ENCODE data around the gene LDLRAD4.
A peak's percentile ranks its signal among the peaks of the same experiment; 100 is the strongest.

DNA sequence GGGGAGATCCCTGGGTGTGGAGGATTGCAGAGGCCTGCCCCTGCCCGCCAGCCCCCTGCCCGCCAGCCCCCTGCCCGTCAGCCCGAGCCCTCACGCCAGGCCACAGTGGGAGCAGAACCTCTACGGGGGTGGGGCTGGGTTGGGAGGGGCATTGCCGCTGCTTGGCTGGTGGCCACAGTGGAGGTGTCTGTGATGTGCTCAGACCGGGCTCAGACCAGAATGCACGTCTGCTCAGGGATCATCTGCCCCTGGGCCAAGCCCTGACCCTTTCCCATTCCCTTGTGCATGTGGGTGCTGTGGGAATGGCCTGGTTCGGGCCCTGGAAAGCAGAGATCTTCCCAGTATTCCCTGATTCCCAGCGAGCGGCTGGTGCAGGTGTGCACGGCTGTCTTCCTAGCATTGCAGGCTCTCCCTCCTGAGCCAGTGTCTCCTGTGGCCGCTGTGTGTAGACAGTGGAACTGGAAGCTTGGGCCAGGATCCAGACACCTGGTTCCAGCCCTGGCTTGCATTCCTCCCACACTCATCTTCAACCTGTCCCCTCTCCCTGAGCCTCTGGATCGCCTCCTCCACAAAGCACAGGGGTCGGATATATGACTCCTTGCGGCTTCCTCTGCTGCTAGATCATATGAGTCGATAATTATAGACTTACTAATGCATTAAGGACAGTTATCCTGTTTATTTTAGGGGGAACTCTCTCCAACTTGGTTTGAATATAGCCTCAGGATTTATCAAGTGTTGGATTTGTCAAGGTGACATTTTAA, 161.6 kb downstream of the LDLRAD4 start:
- TF ChIP-seq CTCF (IDR thresholded peaks at IDR 0.05): no peak
- no peak for TF ChIP-seq CHD2 (IDR thresholded peaks at IDR 0.05; ENCODE audit: low read length, partially characterized antibody)
- peak in 1 of 2 experiments; percentile 11; a peak in 1 of 4 replicates for TF ChIP-seq EP300 (IDR thresholded peaks at IDR 0.05; ENCODE audit: borderline replicate concordance in 1 of 2, low read depth in 1 of 2, low read length in 1 of 2)
- no peak for TF ChIP-seq POLR2AphosphoS5 (IDR thresholded peaks at IDR 0.05; ENCODE audit: low read depth, low read length)
- TF ChIP-seq, protein P1, sequence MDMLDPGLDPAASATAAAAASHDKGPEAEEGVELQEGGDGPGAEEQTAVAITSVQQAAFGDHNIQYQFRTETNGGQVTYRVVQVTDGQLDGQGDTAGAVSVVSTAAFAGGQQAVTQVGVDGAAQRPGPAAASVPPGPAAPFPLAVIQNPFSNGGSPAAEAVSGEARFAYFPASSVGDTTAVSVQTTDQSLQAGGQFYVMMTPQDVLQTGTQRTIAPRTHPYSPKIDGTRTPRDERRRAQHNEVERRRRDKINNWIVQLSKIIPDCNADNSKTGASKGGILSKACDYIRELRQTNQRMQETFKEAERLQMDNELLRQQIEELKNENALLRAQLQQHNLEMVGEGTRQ (IDR thresholded peaks at IDR 0.05; ENCODE audit: borderline replicate concordance, low read depth, low read length): no peak
- no peak for TF ChIP-seq YY1 (IDR thresholded peaks at IDR 0.05; ENCODE audit: low read depth)
- TF ChIP-seq GABPA (IDR thresholded peaks at IDR 0.05; ENCODE audit: low read depth): no peak
- no peak for TF ChIP-seq SIN3A (IDR thresholded peaks at IDR 0.05; ENCODE audit: borderline replicate concordance, low read depth, low read length)
- no peak for TF ChIP-seq JUND (IDR thresholded peaks at IDR 0.05)
- no peak for TF ChIP-seq SMC3 (IDR thresholded peaks at IDR 0.05; ENCODE audit: low read depth, low read length)

Data from SK-N-SH (cell line).